Subcutaneous adipose tissue (tissue), 4 donors: ENCODE measurements around the gene ACSL5. TPM values are rescaled to one million over a fixed set of nuclear protein-coding genes. Genes with fewer than 3 reads are reported as not detected.

ENCODE experiments used
- total RNA-seq, 4 donors: library from RNA; depleted of rRNA; stranded (reverse); fragments of >200 nt; gene quantifications; one replicate each; pipeline ENCODE4 v1.1.0, GENCODE V29; 2016
- TF ChIP-seq, protein P1 (sequence below): fragments of 450-650 bp; IDR thresholded peaks from one replicate; pipeline ENCODE4 v1.5.1; 2016; ENCODE audit warnings: low read depth, mild to moderate bottlenecking, control low read depth, antibody characterized with exemption, moderate library complexity

Gene ACSL5
- total RNA-seq, 4 donors from 2014 or later = 24.9 to 50.5 (median 34.3) TPM

DNA sequence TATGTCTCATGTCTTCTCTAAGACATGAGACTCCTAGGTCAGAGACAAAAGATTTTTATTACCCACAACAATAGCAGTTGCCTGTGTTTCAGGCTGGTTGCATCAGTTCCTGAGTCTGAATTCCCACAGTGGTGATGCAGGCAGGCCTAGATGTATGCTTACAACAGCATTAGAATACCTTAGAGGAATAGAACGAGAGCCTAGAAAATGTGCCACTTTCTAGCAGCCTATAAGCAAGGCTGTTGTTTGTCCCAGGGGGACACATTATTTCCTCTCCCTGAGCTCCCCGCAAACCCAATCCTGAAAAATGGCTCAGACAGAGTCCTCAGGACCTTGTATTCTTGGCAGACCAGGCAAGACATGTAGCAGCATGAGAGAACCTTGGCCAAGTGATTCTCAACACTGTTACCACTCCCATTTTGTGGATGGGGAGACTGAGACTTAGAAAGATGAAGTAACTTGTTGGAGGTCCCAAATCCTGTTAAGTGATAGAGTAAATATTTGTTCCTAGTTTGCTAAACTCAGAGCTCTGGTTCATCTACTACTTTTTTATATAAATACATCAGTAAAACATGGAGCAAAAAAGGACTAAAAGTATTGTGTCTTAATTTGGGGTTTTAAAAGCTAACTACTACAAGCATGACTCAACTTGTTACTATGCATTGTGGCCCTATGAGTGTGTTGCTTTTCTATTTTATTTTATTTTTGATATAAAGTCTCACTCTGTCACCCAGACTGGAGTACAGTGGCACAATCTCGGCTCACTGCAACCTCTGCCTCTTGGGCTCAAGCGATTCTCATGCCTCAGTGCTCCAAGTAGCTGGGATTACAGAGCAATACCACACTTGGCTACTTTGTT lies 87.3 kb downstream of the ACSL5 start:
- TF ChIP-seq, protein P1, sequence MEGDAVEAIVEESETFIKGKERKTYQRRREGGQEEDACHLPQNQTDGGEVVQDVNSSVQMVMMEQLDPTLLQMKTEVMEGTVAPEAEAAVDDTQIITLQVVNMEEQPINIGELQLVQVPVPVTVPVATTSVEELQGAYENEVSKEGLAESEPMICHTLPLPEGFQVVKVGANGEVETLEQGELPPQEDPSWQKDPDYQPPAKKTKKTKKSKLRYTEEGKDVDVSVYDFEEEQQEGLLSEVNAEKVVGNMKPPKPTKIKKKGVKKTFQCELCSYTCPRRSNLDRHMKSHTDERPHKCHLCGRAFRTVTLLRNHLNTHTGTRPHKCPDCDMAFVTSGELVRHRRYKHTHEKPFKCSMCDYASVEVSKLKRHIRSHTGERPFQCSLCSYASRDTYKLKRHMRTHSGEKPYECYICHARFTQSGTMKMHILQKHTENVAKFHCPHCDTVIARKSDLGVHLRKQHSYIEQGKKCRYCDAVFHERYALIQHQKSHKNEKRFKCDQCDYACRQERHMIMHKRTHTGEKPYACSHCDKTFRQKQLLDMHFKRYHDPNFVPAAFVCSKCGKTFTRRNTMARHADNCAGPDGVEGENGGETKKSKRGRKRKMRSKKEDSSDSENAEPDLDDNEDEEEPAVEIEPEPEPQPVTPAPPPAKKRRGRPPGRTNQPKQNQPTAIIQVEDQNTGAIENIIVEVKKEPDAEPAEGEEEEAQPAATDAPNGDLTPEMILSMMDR = no peak

DNA sequence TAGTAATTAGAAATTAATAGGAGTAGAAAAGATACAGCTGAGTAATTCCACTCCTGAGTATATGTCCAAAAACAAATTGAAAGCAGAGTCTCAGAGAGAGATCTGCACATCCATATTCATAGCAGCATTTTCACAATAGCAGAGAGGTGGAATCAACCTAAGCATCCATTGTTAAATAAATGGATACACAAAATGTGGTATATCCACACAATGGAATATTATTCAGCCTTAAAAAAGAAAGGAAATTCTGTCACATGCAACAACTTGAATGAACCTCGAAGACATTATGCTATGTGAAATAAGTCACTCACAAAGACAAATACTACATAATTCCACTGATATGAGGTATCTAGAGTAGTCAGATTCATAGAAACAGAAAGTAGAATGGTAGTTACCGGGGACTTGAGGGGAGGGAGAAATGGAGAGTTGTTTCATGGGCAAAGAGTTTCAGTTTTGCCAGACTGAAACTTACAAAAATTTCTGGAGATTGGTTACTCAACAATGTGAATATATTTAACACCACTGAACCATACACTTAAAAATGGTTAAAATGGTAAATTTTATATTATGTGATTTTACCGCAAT lies 91.5 kb downstream of the ACSL5 start:
- TF ChIP-seq, protein P1 = no peak

- TF ChIP-seq, protein P1 = no peak
Measured at GRCh38 chr10:112466802-112467201, 92.9 kb downstream of the ACSL5 start.

GRCh38 chr10:112467541-112468075 lies 93.7 kb downstream of the ACSL5 start:
- TF ChIP-seq, protein P1 = no peak

DNA sequence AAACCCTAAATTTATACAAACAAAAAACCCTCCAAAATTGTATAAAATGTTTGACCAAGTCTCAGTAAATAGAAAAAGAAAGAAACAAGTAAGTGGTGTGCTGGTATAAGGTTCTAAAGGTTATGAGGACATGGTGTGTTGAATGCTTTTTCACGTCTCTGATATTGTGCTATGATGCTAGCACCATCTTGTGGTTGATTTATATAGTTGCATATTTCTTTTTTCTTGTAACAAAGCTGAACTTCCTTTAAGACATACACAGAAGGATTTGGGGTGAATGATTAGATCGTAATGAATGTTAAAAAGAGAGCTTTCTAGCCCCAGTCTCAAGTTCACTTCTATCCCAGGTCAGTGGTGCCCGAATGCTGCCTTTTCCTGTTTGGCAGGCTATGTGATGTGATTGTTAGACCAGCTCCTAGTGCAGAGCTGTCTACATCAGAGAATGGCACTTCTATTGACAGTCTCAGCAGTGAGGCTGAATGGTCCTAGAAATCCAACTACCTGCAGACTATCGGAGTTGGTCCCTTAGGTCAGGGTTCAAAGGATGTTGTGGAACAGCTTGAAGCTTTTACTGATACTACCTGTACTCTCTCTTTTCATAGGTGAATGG lies 98.1 kb downstream of the ACSL5 start:
- TF ChIP-seq, protein P1 = no peak

- TF ChIP-seq, protein P1 = no peak
Measured at GRCh38 chr10:112475575-112476218, 101.8 kb downstream of the ACSL5 start.

Other genes starting within 250 kb of the ACSL5 start
- gene GPAM, start 190.4 kb upstream of the ACSL5 start, total RNA-seq = 1,000 to 10,000 TPM in 1 of 4 donors, 100 to 1,000 TPM in 2, 10 to 100 TPM in 1; 80.7 to 1,237 (median 198) TPM
- not detected for gene TECTB, start 90.7 kb upstream of the ACSL5 start, total RNA-seq
- gene ZDHHC6, start 72.8 kb downstream of the ACSL5 start, total RNA-seq = 10 to 100 TPM; 26.6 to 34.7 (median 30.2) TPM
- gene VTI1A, start 73.1 kb downstream of the ACSL5 start, total RNA-seq = 10 to 100 TPM; 48.4 to 70.3 (median 61.9) TPM